ES-I3 (cell line): ENCODE measurements around the gene POLE.

Experiments used
- H3K36me3 ChIP-seq: 2 replicates; pipeline ENCODE4 v1.6.1; 2013; ENCODE audit warnings: mild to moderate bottlenecking, low read length, control low read depth, moderate library complexity; ENCODE audit not compliant: insufficient read depth
- H3K4me1 ChIP-seq: 2 replicates; pipeline ENCODE4 v1.6.1; 2013; ENCODE audit warnings: mild to moderate bottlenecking, control low read depth, low read length; ENCODE audit not compliant: insufficient read depth
- H3K9ac ChIP-seq: 2 replicates; pipeline ENCODE4 v1.6.1; 2013; ENCODE audit warnings: low read depth, mild to moderate bottlenecking, low read length, moderate library complexity
- H3K9me3 ChIP-seq: 2 replicates; pipeline ENCODE4 v1.6.1; 2013; ENCODE audit warnings: mild to moderate bottlenecking, low read length, moderate library complexity; ENCODE audit not compliant: control insufficient read depth, insufficient read depth

POLE gene

GRCh38 chr12:132639956-132640520 is 47.1 kb downstream of the POLE start:
- no peaks in the 10 kb centered on the region for H3K9me3 ChIP-seq
- no peak overlapping the region for H3K9ac ChIP-seq
- peaks cover 26% of the 10 kb centered on the region for H3K36me3 ChIP-seq
- H3K4me1 ChIP-seq: no peaks in the 10 kb centered on the region

GRCh38 chr12:132638541-132639408 is 48.4 kb downstream of the POLE start:
- H3K9ac ChIP-seq: no peak overlapping the region
- H3K4me1 ChIP-seq: no peaks in the 10 kb centered on the region
- H3K9me3 ChIP-seq: no peaks in the 10 kb centered on the region
- peaks cover 26% of the 10 kb centered on the region for H3K36me3 ChIP-seq

- Histone ChIP-seq H3K9me3 (no peaks in the 10 kb centered on the region), H3K36me3 (peaks cover 26% of the 10 kb centered on the region), H3K4me1 (no peaks in the 10 kb centered on the region), H3K9ac (no peak overlapping the region; the same call in 1 of the 2 replicates)
Observed at GRCh38 chr12:132637811-132638210, 49.3 kb downstream of the POLE start.

GRCh38 chr12:132635076-132635955 is 51.8 kb downstream of the POLE start:
- Histone ChIP-seq H3K9ac (no peak overlapping the region), H3K9me3 (no peaks in the 10 kb centered on the region), H3K4me1 (no peaks in the 10 kb centered on the region), H3K36me3 (peaks cover 36% of the 10 kb centered on the region)

- no peaks in the 10 kb centered on the region for H3K9me3 ChIP-seq
- H3K4me1 ChIP-seq: no peaks in the 10 kb centered on the region
- peaks cover 36% of the 10 kb centered on the region for H3K36me3 ChIP-seq
- H3K9ac ChIP-seq: no peak overlapping the region
Observed at GRCh38 chr12:132634411-132634990, 52.6 kb downstream of the POLE start.

GRCh38 chr12:132633901-132634300 is 53.2 kb downstream of the POLE start:
- Histone ChIP-seq H3K9me3 (no peaks in the 10 kb centered on the region), H3K9ac (no peak overlapping the region), H3K4me1 (no peaks in the 10 kb centered on the region), H3K36me3 (peaks cover 36% of the 10 kb centered on the region)

- peaks cover 36% of the 10 kb centered on the region for H3K36me3 ChIP-seq
- no peak overlapping the region for H3K9ac ChIP-seq
- no peaks in the 10 kb centered on the region for H3K9me3 ChIP-seq
- no peaks in the 10 kb centered on the region for H3K4me1 ChIP-seq
Observed at GRCh38 chr12:132633398-132633797, 53.7 kb downstream of the POLE start.

GRCh38 chr12:132632521-132633228 is 54.5 kb downstream of the POLE start:
- Histone ChIP-seq H3K9me3 (no peaks in the 10 kb centered on the region), H3K4me1 (no peaks in the 10 kb centered on the region), H3K9ac (no peak overlapping the region), H3K36me3 (peaks cover 32% of the 10 kb centered on the region)

GRCh38 chr12:132631666-132632065 is 55.5 kb downstream of the POLE start:
- Histone ChIP-seq H3K9me3 (no peaks in the 10 kb centered on the region), H3K9ac (no peak overlapping the region), H3K36me3 (peaks cover 25% of the 10 kb centered on the region), H3K4me1 (no peaks in the 10 kb centered on the region)

GRCh38 chr12:132630672-132631071 is 56.5 kb downstream of the POLE start:
- Histone ChIP-seq H3K9ac (no peak overlapping the region), H3K4me1 (no peaks in the 10 kb centered on the region), H3K36me3 (peaks cover 18% of the 10 kb centered on the region), H3K9me3 (no peaks in the 10 kb centered on the region)

GRCh38 chr12:132629330-132629729 is 57.8 kb downstream of the POLE start:
- Histone ChIP-seq H3K9me3 (no peaks in the 10 kb centered on the region), H3K36me3 (peaks cover 15% of the 10 kb centered on the region; the same call in 1 of the 2 replicates), H3K9ac (no peak overlapping the region), H3K4me1 (no peaks in the 10 kb centered on the region)

- no peak overlapping the region for H3K9ac ChIP-seq
- H3K4me1 ChIP-seq: peaks cover 4% of the 10 kb centered on the region; the same call in 1 of the 2 replicates
- no peaks in the 10 kb centered on the region for H3K9me3 ChIP-seq
- peaks cover 12% of the 10 kb centered on the region for H3K36me3 ChIP-seq
Observed at GRCh38 chr12:132625731-132626430, 61.3 kb downstream of the POLE start.

GRCh38 chr12:132624910-132625630 is 62.1 kb downstream of the POLE start:
- no peaks in the 10 kb centered on the region for H3K9me3 ChIP-seq
- H3K9ac ChIP-seq: no peak overlapping the region
- peaks cover 9% of the 10 kb centered on the region for H3K36me3 ChIP-seq
- H3K4me1 ChIP-seq: peaks cover 4% of the 10 kb centered on the region; the same call in 1 of the 2 replicates
